GM18951 (cell line): ENCODE measurements around the gene CHCHD6.

Experiments used
- POLR2A ChIP-seq: IDR thresholded peaks from 4 replicates; pipeline ENCODE4 v1.6.1; 2011; ENCODE audit warnings: mild to moderate bottlenecking; ENCODE audit not compliant: insufficient read length, insufficient read depth; ENCODE audit errors: extremely low read depth
- in situ Hi-C: fragments of 300-500 bp; cut with MboI; formaldehyde crosslinking; loops from one replicate; pipeline ENCODE4 v1.12.0; 2022; ENCODE audit warnings: low sequenced_read_pairs, mixed read lengths, inconsistent platforms; ENCODE audit not compliant: unreplicated experiment

Gene CHCHD6

GRCh38 chr3:126677862-126678503 lies 26.1 kb upstream of the CHCHD6 start:
- TF ChIP-seq POLR2A = no peak
- in situ Hi-C loops = no loop called here

- in situ Hi-C loops = no loop called here
- TF ChIP-seq POLR2A = no peak
Measured at GRCh38 chr3:126678693-126679317, 25.2 kb upstream of the CHCHD6 start.

- in situ Hi-C loops = no loop called here
Measured at GRCh38 chr3:126679318-126679751, 24.7 kb upstream of the CHCHD6 start.

GRCh38 chr3:126679831-126680666 lies 24.0 kb upstream of the CHCHD6 start:
- in situ Hi-C loops = no loop called here
- TF ChIP-seq POLR2A = no peak

More at GRCh38 chr3:126679318-126679751, 24.7 kb upstream of the CHCHD6 start:
- no peak for TF ChIP-seq POLR2A

- in situ Hi-C loops = no loop called here
- no peak for TF ChIP-seq POLR2A
Measured at GRCh38 chr3:126680667-126681055, 23.4 kb upstream of the CHCHD6 start.

- TF ChIP-seq POLR2A = no peak
- in situ Hi-C loops = no loop called here
Measured at GRCh38 chr3:126682009-126682408, 22.0 kb upstream of the CHCHD6 start.

- in situ Hi-C loops = no loop called here
- no peak for TF ChIP-seq POLR2A
Measured at GRCh38 chr3:126683069-126683468, 21.0 kb upstream of the CHCHD6 start.

- no peak for TF ChIP-seq POLR2A
- in situ Hi-C loops = no loop called here
Measured at GRCh38 chr3:126684218-126684751, 19.8 kb upstream of the CHCHD6 start.

- in situ Hi-C loops = no loop called here
Measured at GRCh38 chr3:126685021-126685420, 19.0 kb upstream of the CHCHD6 start.

GRCh38 chr3:126685493-126685892 lies 18.5 kb upstream of the CHCHD6 start:
- in situ Hi-C loops = no loop called here
- no peak for TF ChIP-seq POLR2A

More at GRCh38 chr3:126685021-126685420, 19.0 kb upstream of the CHCHD6 start:
- TF ChIP-seq POLR2A = no peak

- in situ Hi-C loops = no loop called here
- no peak for TF ChIP-seq POLR2A
Measured at GRCh38 chr3:126691765-126692164, 12.3 kb upstream of the CHCHD6 start.

GRCh38 chr3:126692858-126693257 lies 11.2 kb upstream of the CHCHD6 start:
- no peak for TF ChIP-seq POLR2A
- in situ Hi-C loops = no loop called here

- no peak for TF ChIP-seq POLR2A
- in situ Hi-C loops = no loop called here
Measured at GRCh38 chr3:126693921-126694320, 10.1 kb upstream of the CHCHD6 start.
